HG03196 (cell line): Measurements from ENCODE around the gene MAFF.

Experiments used
- ATAC-seq: cut with Tn5 transposase; IDR thresholded peaks from one replicate; pipeline ENCODE4 v1.9.1; 2021; ENCODE audit not compliant: unreplicated experiment

The MAFF gene

GRCh38 chr22:38246046-38246658 lies 44.4 kb downstream of the MAFF start:
- no peak for ATAC-seq

- ATAC-seq, result no peak
Measured at GRCh38 chr22:38246692-38247091, 44.9 kb downstream of the MAFF start.

GRCh38 chr22:38247713-38248112 lies 45.9 kb downstream of the MAFF start:
- ATAC-seq, result no peak

GRCh38 chr22:38248280-38248679 lies 46.5 kb downstream of the MAFF start:
- ATAC-seq, result no peak

- ATAC-seq, result no peak
Measured at GRCh38 chr22:38249301-38249700, 47.5 kb downstream of the MAFF start.

GRCh38 chr22:38249803-38250642 lies 48.2 kb downstream of the MAFF start:
- ATAC-seq, result no peak

- ATAC-seq, result no peak
Measured at GRCh38 chr22:38250643-38251340, 49.0 kb downstream of the MAFF start.

- ATAC-seq, result no peak
Measured at GRCh38 chr22:38251341-38251692, 49.5 kb downstream of the MAFF start.

GRCh38 chr22:38255697-38256096 lies 53.9 kb downstream of the MAFF start:
- ATAC-seq, result no peak

- ATAC-seq, result no peak
Measured at GRCh38 chr22:38257181-38257580, 55.4 kb downstream of the MAFF start.

- no peak for ATAC-seq
Measured at GRCh38 chr22:38257650-38258250, 56.0 kb downstream of the MAFF start.

GRCh38 chr22:38258895-38259294 lies 57.1 kb downstream of the MAFF start:
- no peak for ATAC-seq

GRCh38 chr22:38259370-38259769 lies 57.6 kb downstream of the MAFF start:
- ATAC-seq, result no peak

GRCh38 chr22:38260761-38261681 lies 59.2 kb downstream of the MAFF start:
- no peak for ATAC-seq

GRCh38 chr22:38262051-38262795 lies 60.4 kb downstream of the MAFF start:
- ATAC-seq, result no peak

- ATAC-seq, result no peak
Measured at GRCh38 chr22:38264322-38264843, 62.6 kb downstream of the MAFF start.
